ENCODE results near the gene PCBP3. TPM values are rescaled to one million over a fixed set of nuclear protein-coding genes. Genes with fewer than 3 reads are reported as not detected.
"Not testable (repeated sequence)": the region's sequence is repeated elsewhere in the genome, so short reads cannot be mapped to it uniquely, and the experiment has no call there.

PCBP3 gene
- total RNA-seq, 1 experiment from 2014 or later: not detected

DNA sequence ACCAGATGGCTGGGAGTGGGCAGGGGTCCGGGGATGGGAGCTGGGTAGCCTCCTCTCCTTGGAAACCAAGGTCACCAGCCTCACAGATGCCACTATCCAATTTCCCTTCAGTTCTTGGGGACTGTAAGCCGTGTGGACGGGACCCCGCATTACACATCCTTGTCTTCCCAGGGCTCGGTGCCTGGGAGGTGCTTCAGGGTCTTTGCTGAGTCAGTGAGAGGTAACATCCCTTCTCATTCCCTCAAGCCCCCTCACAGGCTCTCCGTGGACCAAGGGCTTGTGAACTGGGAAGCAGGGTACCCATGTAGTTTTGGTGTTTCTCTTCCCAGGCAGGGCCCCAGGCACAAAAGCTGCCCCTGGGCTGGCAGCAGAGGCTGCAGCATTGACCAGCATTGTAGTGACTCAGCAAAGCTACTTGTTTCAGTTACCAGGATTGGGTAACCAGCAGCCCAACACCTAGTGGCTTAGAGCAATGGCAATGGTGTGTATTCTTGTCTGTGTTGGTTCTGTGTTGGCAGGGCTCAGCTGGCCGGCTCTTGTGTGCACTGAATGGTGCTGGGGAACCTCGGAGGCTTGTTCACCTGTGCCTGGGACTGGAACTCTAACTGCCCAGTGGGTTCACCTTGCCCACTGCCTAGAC lies 24.6 kb upstream of the PCBP3 start:
- intact Hi-C loops (cut with micrococcal nuclease; ENCODE audit: unreplicated experiment) (no loop called here), in situ Hi-C loops (cut with HindIII; ENCODE audit: low pct_unique_long_range_greater_than_20kb, low sequenced_read_pairs) (no loop called here)
- no peaks in the 10 kb centered on the region for H3K9me3 ChIP-seq (ENCODE audit: control insufficient read depth, insufficient read depth, low read depth, low read length)
- no peak for TF ChIP-seq SIN3A (IDR thresholded peaks at IDR 0.05; ENCODE audit: borderline replicate concordance, insufficient read depth, low read depth, low read length)
- TF ChIP-seq TCF7L2 (IDR thresholded peaks at IDR 0.05; ENCODE audit: low read depth, low read length): no peak
- TF ChIP-seq POLR2AphosphoS5 (IDR thresholded peaks at IDR 0.05; ENCODE audit: low read depth, low read length): no peak
- TF ChIP-seq CTCF (IDR thresholded peaks at IDR 0.05): no peak
- TF ChIP-seq, protein P1, sequence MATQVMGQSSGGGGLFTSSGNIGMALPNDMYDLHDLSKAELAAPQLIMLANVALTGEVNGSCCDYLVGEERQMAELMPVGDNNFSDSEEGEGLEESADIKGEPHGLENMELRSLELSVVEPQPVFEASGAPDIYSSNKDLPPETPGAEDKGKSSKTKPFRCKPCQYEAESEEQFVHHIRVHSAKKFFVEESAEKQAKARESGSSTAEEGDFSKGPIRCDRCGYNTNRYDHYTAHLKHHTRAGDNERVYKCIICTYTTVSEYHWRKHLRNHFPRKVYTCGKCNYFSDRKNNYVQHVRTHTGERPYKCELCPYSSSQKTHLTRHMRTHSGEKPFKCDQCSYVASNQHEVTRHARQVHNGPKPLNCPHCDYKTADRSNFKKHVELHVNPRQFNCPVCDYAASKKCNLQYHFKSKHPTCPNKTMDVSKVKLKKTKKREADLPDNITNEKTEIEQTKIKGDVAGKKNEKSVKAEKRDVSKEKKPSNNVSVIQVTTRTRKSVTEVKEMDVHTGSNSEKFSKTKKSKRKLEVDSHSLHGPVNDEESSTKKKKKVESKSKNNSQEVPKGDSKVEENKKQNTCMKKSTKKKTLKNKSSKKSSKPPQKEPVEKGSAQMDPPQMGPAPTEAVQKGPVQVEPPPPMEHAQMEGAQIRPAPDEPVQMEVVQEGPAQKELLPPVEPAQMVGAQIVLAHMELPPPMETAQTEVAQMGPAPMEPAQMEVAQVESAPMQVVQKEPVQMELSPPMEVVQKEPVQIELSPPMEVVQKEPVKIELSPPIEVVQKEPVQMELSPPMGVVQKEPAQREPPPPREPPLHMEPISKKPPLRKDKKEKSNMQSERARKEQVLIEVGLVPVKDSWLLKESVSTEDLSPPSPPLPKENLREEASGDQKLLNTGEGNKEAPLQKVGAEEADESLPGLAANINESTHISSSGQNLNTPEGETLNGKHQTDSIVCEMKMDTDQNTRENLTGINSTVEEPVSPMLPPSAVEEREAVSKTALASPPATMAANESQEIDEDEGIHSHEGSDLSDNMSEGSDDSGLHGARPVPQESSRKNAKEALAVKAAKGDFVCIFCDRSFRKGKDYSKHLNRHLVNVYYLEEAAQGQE (IDR thresholded peaks at IDR 0.05; ENCODE audit: insufficient read depth in 1 of 2, low read depth in 2 of 2, low read length in 1 of 2): no peak
- DNase-seq (ENCODE audit: low read depth, low spot score) (no peak), ATAC-seq (no peak)
- H3K36me3 ChIP-seq (ENCODE audit: control insufficient read depth, insufficient read depth, low read length): no peaks in the 10 kb centered on the region
- ChIA-PET POLR2A (no interaction called here), CTCF (no interaction called here)
- no TSS peak for BruUV-seq (replicated peaks)
- H3K4me3 ChIP-seq (ENCODE audit: low read depth in 2 of 2, low read length in 2 of 2): no peak overlapping the region
- no peak overlapping the region for H3K27ac ChIP-seq (ENCODE audit: low read length)
- H3K4me1 ChIP-seq (ENCODE audit: control insufficient read depth, insufficient read depth, low read length): no peaks in the 10 kb centered on the region
- no peaks in the 10 kb centered on the region; the same call in 1 of the 2 replicates for H3K27me3 ChIP-seq (ENCODE audit: control insufficient read depth, insufficient read depth, low read length)

- BruUV-seq (replicated peaks): no TSS peak
- POLR2A ChIA-PET: no interaction called here
- DNase-seq (ENCODE audit: low read depth, low spot score): no peak
- CTCF ChIA-PET: no interaction called here
- Histone ChIP-seq H3K27me3 (ENCODE audit: control insufficient read depth, insufficient read depth, low read length) (no peaks in the 10 kb centered on the region; the same call in 1 of the 2 replicates), H3K4me1 (ENCODE audit: control insufficient read depth, insufficient read depth, low read length) (no peaks in the 10 kb centered on the region), H3K27ac (ENCODE audit: low read length) (no peak overlapping the region), H3K9me3 (ENCODE audit: control insufficient read depth, insufficient read depth, low read depth, low read length) (no peaks in the 10 kb centered on the region), H3K36me3 (ENCODE audit: control insufficient read depth, insufficient read depth, low read length) (no peaks in the 10 kb centered on the region), H3K4me3 (ENCODE audit: low read depth in 2 of 2, low read length in 2 of 2) (no peak overlapping the region)
- in situ Hi-C loops (cut with HindIII; ENCODE audit: low pct_unique_long_range_greater_than_20kb, low sequenced_read_pairs) (no loop called here), intact Hi-C loops (cut with micrococcal nuclease; ENCODE audit: unreplicated experiment) (no loop called here)
- TF ChIP-seq CTCF (IDR thresholded peaks at IDR 0.05) (no peak), POLR2AphosphoS5 (IDR thresholded peaks at IDR 0.05; ENCODE audit: low read depth, low read length) (no peak), SIN3A (IDR thresholded peaks at IDR 0.05; ENCODE audit: borderline replicate concordance, insufficient read depth, low read depth, low read length) (no peak), TCF7L2 (IDR thresholded peaks at IDR 0.05; ENCODE audit: low read depth, low read length) (no peak)
- TF ChIP-seq, protein P1 (IDR thresholded peaks at IDR 0.05; ENCODE audit: insufficient read depth in 1 of 2, low read depth in 2 of 2, low read length in 1 of 2): no peak
- ATAC-seq: no peak
Measured at GRCh38 chr21:45620201-45620923, 23.2 kb upstream of the PCBP3 start.

DNA sequence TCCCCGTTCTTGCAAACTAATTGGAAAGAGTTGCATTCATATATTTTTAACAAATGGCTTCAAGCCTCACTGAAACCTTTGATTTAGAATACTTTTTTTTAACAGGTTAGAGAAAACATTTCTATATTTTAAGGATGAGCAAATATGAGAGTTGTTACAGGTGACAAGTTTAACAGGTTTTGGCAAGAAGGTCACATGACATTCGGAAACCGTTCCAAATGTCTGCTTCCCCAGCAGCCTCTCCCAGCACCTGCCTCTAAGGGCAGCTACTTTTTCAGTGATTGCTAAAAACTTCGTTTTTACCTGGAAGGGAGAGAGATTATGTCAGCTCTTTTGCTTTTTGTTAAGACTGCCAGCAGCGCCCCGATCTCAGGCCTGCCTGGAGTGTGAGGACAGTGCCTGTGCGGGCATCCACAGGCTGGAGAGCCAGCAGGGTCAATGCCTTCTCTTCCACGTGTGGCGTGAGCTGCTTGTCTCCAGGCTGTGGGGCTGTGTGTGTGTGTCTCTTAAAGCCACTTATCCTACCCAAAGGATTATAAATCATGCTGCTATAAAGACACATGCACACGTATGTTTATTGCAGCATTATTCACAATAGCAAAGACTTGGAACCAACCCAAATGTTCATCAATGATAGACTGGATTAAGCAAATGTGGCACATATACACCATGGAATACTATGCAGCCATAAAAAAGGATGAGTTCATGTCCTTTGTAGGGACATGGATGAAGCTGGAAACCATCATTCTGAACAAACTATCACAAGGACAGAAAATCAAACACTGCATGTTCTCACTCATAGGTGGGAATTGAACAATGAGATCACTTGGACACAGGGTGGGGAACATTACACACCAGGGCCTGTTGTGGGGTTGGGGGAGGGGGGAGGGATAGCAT lies 21.8 kb upstream of the PCBP3 start:
- DNase-seq (ENCODE audit: low read depth, low spot score); ATAC-seq; H3K36me3 ChIP-seq (ENCODE audit: control insufficient read depth, insufficient read depth, low read length); POLR2A ChIA-PET; BruUV-seq (replicated peaks); H3K4me3 ChIP-seq (ENCODE audit: low read depth in 2 of 2, low read length in 2 of 2); H3K4me1 ChIP-seq (ENCODE audit: control insufficient read depth, insufficient read depth, low read length); CTCF ChIA-PET; H3K9me3 ChIP-seq (ENCODE audit: control insufficient read depth, insufficient read depth, low read depth, low read length); H3K27me3 ChIP-seq (ENCODE audit: control insufficient read depth, insufficient read depth, low read length); intact Hi-C loops (cut with micrococcal nuclease; ENCODE audit: unreplicated experiment); H3K27ac ChIP-seq (ENCODE audit: low read length); in situ Hi-C loops (cut with HindIII; ENCODE audit: low pct_unique_long_range_greater_than_20kb, low sequenced_read_pairs): not testable (repeated sequence)

All from Panc1 (cell line).